Measurements from ENCODE around the gene SNAI3. TPM values are rescaled to one million over a fixed set of nuclear protein-coding genes. Genes with fewer than 3 reads are reported as not detected.

Gene SNAI3
- total RNA-seq, 2 donors from 2014 or later, result 0.27 TPM; not detected in 1

DNA sequence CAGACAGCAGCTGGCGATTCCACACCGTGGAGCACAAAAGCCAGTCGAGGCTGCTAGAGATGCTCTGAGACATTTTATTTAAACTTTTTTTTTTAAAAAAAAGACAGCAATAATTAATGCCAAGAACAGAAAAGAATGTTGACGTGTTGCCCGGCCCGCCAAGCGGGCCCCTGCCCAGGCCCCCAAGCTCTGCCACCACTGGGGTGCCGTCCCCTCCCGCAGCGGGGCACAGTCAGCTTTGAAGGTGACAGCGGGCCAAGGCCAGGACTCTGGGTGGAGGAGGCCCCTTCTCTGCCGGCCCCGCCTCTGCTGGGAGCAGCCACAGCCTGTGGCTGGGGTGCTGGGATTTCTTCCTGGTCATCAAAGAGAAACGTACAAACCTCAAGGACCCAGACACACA is 10.1 kb upstream of the SNAI3 start:
- Histone ChIP-seq H3K27me3 (replicated peaks; ENCODE audit: insufficient read depth) (no peaks in the 10 kb centered on the region), H3K4me3 (no peak overlapping the region), H3K27ac (no peak overlapping the region), H3K9me3 (no peaks in the 10 kb centered on the region), H3K36me3 (peaks cover 11% of the 10 kb centered on the region), H3K4me1 (ENCODE audit: control insufficient read depth in 1 of 2, low read depth in 2 of 2) (peaks cover 2 to 3% of the 10 kb centered on the region in 2 donors)
- TF ChIP-seq, protein P1, sequence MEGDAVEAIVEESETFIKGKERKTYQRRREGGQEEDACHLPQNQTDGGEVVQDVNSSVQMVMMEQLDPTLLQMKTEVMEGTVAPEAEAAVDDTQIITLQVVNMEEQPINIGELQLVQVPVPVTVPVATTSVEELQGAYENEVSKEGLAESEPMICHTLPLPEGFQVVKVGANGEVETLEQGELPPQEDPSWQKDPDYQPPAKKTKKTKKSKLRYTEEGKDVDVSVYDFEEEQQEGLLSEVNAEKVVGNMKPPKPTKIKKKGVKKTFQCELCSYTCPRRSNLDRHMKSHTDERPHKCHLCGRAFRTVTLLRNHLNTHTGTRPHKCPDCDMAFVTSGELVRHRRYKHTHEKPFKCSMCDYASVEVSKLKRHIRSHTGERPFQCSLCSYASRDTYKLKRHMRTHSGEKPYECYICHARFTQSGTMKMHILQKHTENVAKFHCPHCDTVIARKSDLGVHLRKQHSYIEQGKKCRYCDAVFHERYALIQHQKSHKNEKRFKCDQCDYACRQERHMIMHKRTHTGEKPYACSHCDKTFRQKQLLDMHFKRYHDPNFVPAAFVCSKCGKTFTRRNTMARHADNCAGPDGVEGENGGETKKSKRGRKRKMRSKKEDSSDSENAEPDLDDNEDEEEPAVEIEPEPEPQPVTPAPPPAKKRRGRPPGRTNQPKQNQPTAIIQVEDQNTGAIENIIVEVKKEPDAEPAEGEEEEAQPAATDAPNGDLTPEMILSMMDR (IDR thresholded peaks at IDR 0.05), result no peak
- no peak for ATAC-seq (ENCODE audit: insufficient number of reproducible peaks, low FRiP score, low read depth)
- DNase-seq (ENCODE audit: low spot score), result no peak

DNA sequence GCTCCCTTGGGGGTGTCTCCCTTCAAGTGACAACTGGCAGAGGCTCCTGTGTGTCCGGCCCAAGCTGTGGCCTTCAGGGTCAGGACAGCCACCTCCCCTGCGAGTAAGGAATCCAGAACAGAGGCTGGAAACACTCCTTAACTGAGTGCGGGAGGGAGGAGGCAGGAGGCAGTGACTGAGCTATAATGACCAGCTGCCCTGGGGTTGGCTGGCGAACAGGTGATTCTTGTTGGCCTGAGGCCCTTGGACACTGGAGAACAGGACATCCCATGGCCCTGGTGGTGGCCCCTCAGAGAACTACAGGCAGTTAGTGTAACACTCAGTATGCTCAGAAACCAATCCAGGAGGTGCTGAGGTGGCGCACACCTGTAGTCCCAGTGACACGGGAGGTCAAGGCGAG is 9.4 kb upstream of the SNAI3 start:
- TF ChIP-seq, protein P1 (IDR thresholded peaks at IDR 0.05), result no peak
- DNase-seq (ENCODE audit: low spot score) (no peak), ATAC-seq (ENCODE audit: insufficient number of reproducible peaks, low FRiP score, low read depth) (no peak)
- Histone ChIP-seq H3K4me1 (ENCODE audit: control insufficient read depth in 1 of 2, low read depth in 2 of 2) (no peaks in the 10 kb centered on the region), H3K27ac (no peak overlapping the region), H3K27me3 (replicated peaks; ENCODE audit: insufficient read depth) (no peaks in the 10 kb centered on the region), H3K9me3 (no peaks in the 10 kb centered on the region), H3K36me3 (peaks cover 11% of the 10 kb centered on the region), H3K4me3 (no peak overlapping the region)

DNA sequence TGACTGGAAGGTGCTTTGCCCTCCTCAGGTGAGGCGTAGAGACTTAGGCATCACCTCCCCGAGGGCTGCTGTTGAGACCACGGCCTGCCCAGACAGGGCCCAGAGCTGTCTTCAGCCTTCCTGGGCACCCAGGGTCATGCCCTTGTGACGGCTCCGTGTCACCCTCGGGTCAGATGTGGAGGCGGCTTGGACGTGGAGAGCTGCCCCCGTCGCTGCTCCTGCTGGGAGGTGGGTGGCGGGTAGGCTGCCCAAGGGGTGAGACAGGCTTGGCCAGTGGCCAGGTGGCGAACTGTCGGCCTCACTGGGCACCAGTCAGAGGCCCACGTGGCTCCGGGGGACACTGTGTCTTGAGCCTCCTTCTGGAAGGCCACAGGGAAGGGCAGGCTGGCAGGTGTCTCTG is 8.9 kb upstream of the SNAI3 start:
- Histone ChIP-seq H3K9me3 (no peaks in the 10 kb centered on the region), H3K36me3 (peaks cover 11% of the 10 kb centered on the region), H3K27ac (no peak overlapping the region), H3K4me1 (ENCODE audit: control insufficient read depth in 1 of 2, low read depth in 2 of 2) (no peaks in the 10 kb centered on the region), H3K27me3 (replicated peaks; ENCODE audit: insufficient read depth) (no peaks in the 10 kb centered on the region), H3K4me3 (no peak overlapping the region)
- ATAC-seq (ENCODE audit: insufficient number of reproducible peaks, low FRiP score, low read depth), result no peak
- DNase-seq (ENCODE audit: low spot score), result no peak
- TF ChIP-seq, protein P1 (IDR thresholded peaks at IDR 0.05), result no peak

DNA sequence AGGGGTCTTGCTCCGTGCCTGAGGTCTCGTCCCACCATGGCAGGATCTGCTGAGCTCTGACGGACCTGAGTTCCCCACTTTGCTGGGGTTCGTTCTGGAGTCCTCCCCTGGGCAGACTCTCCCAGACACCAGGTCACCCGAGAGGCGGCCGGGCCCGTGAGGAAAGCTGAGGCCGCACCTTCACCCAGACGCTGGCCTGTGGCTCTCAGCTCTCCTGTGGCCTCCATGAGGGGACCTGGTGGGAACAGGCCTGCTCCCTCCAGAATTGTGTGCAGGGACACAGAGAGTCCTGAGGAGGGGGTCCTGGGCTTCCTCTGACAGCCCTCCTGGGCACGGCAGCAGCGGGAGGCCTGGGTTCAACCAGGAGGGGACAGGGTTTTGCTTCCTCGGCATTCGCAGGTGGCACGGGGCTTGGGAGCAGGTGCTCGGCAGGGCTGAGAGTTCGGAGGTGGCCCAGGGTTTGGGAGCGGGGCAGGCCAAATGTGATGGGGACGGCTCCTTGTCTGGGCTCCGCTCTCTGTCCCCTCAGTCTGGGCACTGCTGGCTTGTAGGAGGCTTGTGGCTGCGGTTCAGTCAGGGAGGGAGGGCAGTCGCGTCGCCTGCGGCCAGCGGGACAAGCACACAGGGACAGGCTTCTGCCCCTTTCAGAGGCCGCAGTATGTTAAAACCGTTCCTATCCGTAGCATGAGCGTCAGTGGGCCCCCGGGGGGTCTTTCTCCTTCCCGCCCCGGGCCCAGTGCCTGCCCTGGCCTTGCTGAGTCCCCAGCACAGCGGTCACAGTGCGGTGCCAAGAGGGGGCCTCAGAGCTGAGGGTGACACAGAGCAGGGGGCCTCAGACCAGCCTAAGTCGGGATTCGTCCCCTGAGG is 8.1 kb upstream of the SNAI3 start:
- no peak overlapping the region for H3K27ac ChIP-seq
- no peak overlapping the region for H3K4me3 ChIP-seq
- ATAC-seq (ENCODE audit: insufficient number of reproducible peaks, low FRiP score, low read depth) (no peak), DNase-seq (ENCODE audit: low spot score) (no peak)
- peaks cover 11% of the 10 kb centered on the region for H3K36me3 ChIP-seq
- TF ChIP-seq, protein P1 (IDR thresholded peaks at IDR 0.05), result no peak
- no peaks in the 10 kb centered on the region for H3K9me3 ChIP-seq
- no peaks in the 10 kb centered on the region for H3K27me3 ChIP-seq (replicated peaks; ENCODE audit: insufficient read depth)
- H3K4me1 ChIP-seq (ENCODE audit: control insufficient read depth in 1 of 2, low read depth in 2 of 2), result no peaks in the 10 kb centered on the region

DNA sequence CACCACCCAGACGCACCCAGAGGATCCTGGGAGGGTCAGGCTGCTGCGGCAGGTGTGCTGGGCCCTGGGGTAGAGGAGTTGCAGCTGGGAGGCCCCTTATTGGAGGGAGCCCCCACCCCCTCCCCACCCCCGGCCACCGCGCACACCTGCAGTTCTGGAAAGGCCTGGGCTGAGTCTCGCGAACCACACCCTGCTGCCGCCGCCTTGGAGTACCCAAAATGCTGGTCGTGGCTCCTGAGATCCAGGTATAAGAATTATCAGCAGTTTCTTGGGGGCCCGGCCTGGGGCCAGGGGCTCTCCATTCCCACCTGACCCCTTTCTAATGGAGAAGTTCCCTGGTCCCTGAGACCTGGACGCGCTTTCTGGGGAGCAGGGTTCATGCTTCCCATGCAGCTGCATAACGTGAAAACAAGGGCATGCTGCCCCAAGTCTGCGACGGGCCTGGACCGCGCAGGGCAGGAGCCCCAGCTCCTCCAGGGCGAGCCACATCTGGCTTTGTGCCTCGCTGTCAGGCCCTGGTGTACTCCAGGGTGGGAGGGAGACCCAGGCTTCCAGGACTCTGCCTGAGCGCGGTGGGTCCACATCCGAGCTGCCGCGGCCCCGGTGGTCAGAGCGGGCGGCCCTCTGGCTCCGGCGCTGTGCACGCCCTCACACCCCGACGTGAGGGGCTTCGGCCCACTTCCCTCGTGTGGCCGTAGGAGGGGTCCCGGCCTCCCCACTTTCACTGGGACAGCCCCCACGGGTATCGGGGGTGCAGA is 7.3 kb upstream of the SNAI3 start:
- H3K9me3 ChIP-seq, result no peaks in the 10 kb centered on the region
- no peak for DNase-seq (ENCODE audit: low spot score)
- no peak overlapping the region for H3K4me3 ChIP-seq
- ATAC-seq (ENCODE audit: insufficient number of reproducible peaks, low FRiP score, low read depth), result no peak
- no peak overlapping the region for H3K27ac ChIP-seq
- no peaks in the 10 kb centered on the region for H3K27me3 ChIP-seq (replicated peaks; ENCODE audit: insufficient read depth)
- TF ChIP-seq, protein P1 (IDR thresholded peaks at IDR 0.05), result no peak
- H3K36me3 ChIP-seq, result peaks cover 11% of the 10 kb centered on the region
- no peaks in the 10 kb centered on the region for H3K4me1 ChIP-seq (ENCODE audit: control insufficient read depth in 1 of 2, low read depth in 2 of 2)
